Left cardiac atrium (tissue), 4 donors: ENCODE data around the gene FRZB. TPM values are rescaled to one million over a fixed set of nuclear protein-coding genes. Genes with fewer than 3 reads are reported as not detected.

Experiments used
- ATAC-seq, 2 donors: fragments of 200-7000 bp; cut with Tn5 transposase; one replicate each; pipeline ENCODE4 v1.9.1; 2020; ENCODE audit warnings: mild to moderate bottlenecking in 2 of 2, moderate library complexity in 2 of 2
- DNase-seq: peaks from one replicate; pipeline ENCODE4 v3.0.0-alpha.2; 2020
- intact Hi-C, 2 donors: fragments of 100-400 bp; cut with DNase I; formaldehyde crosslinking; loops; one replicate each; pipeline versions ENCODE4 v1.14.1 to v1.15.1; 2022 to 2023
- long read RNA-seq: library from polyadenylated mRNA; unstranded; transcript quantifications from one replicate; pipeline ENCODE4 v2.0.0, GENCODE V29; 2021
- total RNA-seq, 2 donors: library from RNA; stranded (reverse); fragmentation: NEBNext Ultra II Directional; extraction: Animal tissue kit (Norgen Biotek cat#: 25700); gene quantifications; one replicate each; pipeline ENCODE4 v1.2.1, GENCODE V29; 2021
- donor health status: DM: no; HTN: yes; CAD: no.
- donor health status: DM: no; HTN: yes; CAD: no; lungs with severe emphysema.
- donor health status: DM: yes; HTN: yes; CAD: no.
- donor health status: Dilated cardiomyopathy.

Gene FRZB
- total RNA-seq = 1 to 10 TPM; 2.4 to 5.3 TPM
- long read RNA-seq, transcript FRZB-201 (6 exons, 3,162 nt) = major isoform, 18 of 18 reads
- long read RNA-seq, partial matches to known transcripts = 0 of 18 reads
- long read RNA-seq, other reads (novel, unspliced or antisense) = 0 of 18 reads

- intact Hi-C loops = no loop called here
- peak; percentile 77 for DNase-seq
- ATAC-seq = peak; percentile 87
Measured at GRCh38 chr2:182866461-182867406, at the start of gene FRZB. TSS of gene FRZB (minus strand) at chr2:182866637. CDS start at chr2:182866552, 85 bp downstream.

DNA sequence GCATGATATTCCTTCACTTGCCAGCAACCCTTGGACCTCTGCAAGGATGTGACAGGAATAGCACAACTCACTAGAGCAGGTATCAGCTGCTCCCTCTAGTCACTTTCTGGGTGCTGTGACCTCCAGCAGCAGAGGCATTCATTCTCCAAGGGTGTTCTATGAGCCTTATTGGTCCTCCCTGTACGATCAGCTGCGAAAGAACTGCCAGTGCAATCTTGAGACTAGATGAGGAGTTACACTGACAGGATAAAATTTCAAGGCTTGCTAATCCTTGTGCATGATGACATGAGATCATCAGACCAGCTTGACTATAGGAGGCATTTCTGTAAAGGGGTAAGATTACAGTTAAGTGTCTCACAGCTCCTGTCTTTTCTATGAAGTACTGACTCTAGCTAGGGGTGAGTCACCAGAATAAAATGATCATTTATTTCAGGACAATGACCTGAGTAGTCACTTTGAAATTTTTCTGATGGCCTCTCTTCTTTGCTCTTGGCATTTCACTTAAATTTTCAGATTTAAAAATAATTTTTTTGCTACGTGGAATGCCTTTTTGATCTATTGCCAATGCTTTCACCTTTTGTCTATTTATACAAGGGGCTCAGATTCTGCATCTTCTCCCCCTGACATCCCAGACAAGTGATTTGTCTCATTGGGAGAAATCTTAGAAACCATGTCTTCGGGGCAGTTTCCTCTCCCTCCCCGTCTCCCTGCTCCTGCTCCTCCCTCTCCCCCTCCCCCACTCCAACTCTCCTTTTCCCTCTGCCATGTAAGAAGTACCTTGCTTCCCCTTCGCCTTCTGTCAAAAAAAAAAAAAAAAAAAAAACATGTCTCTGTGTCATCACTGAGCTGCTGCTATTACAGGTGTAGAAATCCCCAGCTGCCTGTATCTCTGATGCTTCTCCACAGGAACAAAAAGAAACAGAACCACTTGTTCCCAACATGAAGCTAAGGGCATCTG lies 49.2 kb upstream of the FRZB start:
- intact Hi-C loops = no loop called here
- peak; percentile 61 to 77 for ATAC-seq
- no peak for DNase-seq

DNA sequence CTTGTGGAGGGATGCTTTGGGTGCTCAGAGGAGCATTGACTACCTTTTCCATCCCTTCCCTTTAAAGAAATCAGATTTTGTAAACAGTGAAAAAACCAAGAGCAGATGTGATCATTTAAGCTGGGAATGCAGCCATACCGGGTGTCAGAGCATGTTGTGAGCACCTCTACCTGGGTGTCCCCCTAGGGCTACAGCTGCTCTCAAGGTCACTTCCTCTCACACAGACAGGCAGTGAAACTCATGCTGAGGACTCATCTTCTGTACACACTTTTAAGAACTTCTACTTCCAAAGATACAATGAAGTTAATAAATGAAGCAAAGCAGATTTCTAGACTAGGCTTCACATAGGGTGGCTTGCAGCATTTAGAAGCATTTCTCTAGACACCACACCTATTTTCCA lies 48.4 kb upstream of the FRZB start:
- intact Hi-C loops = no loop called here
- peak in 1 of 2 donors; percentile 20 for ATAC-seq
- no peak for DNase-seq

DNA sequence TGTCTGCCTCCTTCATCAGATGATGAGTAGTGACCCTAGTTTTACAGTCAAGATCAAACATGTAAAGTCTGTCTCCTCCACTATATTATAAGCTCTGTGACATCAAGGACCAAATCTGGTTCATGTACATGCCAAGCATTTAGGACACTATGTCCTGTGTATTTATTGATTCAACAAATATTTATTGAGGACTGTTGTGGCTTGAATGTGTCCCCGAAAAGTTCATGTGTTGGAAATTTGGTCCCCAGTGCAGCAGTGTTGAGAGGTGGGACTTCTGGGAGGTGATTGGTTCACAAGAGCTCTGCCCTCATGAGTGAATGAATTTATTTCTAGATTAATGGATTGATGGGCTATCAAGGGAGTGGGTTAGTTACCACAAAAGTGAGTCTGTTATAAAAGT lies 46.6 kb upstream of the FRZB start:
- no peak for ATAC-seq
- intact Hi-C loops = no loop called here
- DNase-seq = no peak

GRCh38 chr2:182912518-182912915 lies 46.1 kb upstream of the FRZB start:
- ATAC-seq = no peak
- intact Hi-C loops = no loop called here
- DNase-seq = no peak

DNA sequence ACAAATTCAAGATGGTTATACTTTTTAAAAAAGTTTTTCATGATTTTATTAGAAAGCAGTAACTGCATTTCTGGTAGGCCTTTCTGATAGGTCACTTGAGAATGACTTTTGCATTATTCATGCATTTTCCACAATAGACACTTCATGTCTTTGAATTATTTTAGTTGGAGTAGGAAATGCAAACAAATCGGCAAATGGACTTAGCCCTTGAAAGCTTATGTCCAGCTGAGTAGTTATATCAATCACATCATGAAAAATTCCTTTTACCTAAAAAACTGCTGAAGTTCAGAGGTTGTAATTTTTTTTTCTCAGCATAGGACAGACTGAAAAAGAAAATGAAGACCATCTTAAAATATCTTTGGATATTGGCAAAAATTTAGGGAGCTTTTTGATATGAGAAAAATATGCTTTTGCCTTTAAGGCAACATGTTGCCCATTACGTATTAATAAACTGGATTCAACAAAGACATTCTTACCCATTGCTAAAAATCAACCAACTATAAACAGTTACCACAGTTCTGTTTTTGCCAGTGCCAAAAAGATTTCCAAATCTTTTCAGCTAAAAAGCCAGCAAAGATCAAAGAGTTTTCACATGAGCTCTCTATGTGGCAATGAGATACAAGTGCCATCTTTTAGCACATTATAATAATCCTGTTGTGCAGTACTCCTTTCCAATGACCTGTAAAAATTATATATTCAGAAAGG lies 45.5 kb upstream of the FRZB start:
- intact Hi-C loops = no loop called here
- ATAC-seq (no peak), DNase-seq (no peak)

GRCh38 chr2:182910965-182911364 lies 44.5 kb upstream of the FRZB start:
- ATAC-seq (no peak), DNase-seq (no peak)
- intact Hi-C loops = no loop called here

- DNase-seq (no peak), ATAC-seq (peak in 1 of 2 donors; percentile 46)
- intact Hi-C loops = no loop called here
Measured at GRCh38 chr2:182907081-182907830, 40.8 kb upstream of the FRZB start.

GRCh38 chr2:182906454-182906853 lies 40.0 kb upstream of the FRZB start:
- intact Hi-C loops = no loop called here
- ATAC-seq = no peak
- DNase-seq = no peak

GRCh38 chr2:182904844-182905243 lies 38.4 kb upstream of the FRZB start:
- DNase-seq (no peak), ATAC-seq (no peak)
- intact Hi-C loops = no loop called here

DNA sequence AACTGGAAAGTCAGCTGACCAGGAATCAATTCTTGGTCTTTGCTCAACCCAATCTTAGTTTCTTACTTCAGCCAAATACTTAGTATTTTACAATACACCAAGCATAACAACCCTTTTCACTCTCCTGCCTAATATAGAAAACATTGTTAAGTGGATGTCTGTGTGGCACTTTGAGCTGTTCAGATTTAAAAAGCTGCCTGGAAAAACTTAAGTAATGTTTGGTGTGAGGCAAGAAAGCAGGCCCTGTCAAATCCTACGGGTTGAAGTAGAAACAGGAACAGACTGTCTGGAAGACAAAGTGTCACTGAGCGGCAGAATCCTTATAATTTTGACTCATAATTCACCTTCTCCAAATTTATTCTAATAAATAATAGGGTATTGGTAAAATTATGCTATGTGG lies 37.1 kb upstream of the FRZB start:
- ATAC-seq (peak in 1 of 2 donors; percentile 34), DNase-seq (no peak)
- intact Hi-C loops = no loop called here

DNA sequence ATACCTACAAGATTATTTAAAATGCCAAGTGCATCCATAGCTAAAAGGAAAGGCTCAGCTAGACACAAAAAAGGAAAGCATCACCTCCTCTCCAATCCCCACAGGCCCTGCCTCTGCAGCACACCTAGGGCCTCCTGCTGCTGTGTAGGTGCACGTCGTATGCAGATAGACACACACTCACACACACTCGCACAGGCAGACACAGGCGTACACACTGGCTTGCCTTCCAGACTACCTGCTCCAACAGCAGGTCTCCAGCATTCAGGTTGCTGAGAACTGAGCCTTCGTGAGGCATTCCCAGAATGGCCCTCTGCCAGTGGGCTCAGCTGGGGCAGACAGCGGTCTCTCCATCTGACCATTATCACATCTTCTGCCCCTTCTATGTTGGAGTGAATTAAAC lies 35.3 kb upstream of the FRZB start:
- ATAC-seq = no peak
- DNase-seq = no peak
- intact Hi-C loops = no loop called here

DNA sequence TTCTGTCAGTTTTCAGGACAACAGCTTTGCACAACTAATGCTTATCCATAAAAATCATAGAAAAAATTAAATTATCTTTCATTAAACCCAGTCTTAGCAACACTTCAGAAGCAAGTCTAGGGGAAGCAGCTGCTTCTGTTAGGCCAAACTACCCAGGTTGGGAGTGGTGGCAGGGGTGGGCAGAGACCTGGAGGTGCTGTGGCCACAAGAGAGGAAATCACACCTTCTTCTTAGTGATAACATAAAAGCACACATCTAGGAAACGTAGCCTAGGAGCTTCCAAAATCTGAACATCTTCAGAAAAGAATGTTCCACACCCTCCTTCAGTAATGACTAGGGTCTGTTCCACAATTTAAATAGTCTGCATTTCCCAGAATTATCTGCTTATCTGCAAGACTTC lies 32.3 kb upstream of the FRZB start:
- DNase-seq (no peak), ATAC-seq (no peak)
- intact Hi-C loops = no loop called here

GRCh38 chr2:182897137-182897536 lies 30.7 kb upstream of the FRZB start:
- DNase-seq = no peak
- intact Hi-C loops = no loop called here
- ATAC-seq = no peak

DNA sequence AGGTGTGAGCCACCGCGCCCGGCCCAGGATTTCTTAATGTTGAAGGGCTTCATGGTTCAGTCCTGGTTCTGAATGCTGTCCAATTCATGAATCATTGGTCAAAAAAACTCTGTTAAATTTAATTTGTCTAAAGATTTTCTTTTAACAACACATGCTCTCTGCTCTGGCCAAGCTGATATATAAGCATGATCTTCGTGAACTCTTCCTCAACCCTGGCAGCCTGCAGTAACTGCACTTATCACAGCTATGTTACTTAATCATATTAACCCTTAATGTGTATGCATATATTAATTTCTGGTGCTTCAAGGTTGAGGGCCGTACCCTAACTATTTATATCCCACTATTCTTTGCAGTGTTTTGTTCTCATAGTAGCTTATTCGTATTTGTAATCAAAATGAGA lies 29.4 kb upstream of the FRZB start:
- ATAC-seq (no peak), DNase-seq (no peak)
- intact Hi-C loops = no loop called here

- no peak for ATAC-seq
- intact Hi-C loops = no loop called here
- no peak for DNase-seq
Measured at GRCh38 chr2:182895169-182895568, 28.7 kb upstream of the FRZB start.

GRCh38 chr2:182894174-182894573 lies 27.7 kb upstream of the FRZB start:
- no peak for ATAC-seq
- intact Hi-C loops = no loop called here
- no peak for DNase-seq

DNA sequence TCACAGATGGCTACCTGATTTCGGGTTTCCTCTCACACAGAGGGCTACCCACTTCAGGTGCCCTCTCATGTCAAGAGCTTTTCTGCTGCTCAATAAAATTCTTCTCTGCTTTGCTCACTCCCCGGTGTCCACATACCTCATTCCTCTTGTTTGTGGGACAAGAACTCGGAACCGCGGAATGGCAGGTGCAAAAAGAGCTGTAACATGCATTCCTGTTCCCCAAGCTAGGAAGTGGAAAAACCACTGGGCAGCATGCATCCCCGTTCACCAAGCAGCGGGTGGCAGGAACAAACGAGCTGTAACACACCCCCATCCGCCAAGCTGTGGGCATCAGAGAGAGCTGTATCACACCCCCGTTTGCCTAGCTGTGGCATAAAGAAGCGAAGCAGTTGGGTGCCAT lies 27.2 kb upstream of the FRZB start:
- no peak for DNase-seq
- intact Hi-C loops = no loop called here
- no peak for ATAC-seq
